ENCODE results near the gene SEC22A.

GRCh38 chr3:123167686-123168085 lies 34.1 kb upstream of the SEC22A start:
- TF ChIP-seq, protein P1, sequence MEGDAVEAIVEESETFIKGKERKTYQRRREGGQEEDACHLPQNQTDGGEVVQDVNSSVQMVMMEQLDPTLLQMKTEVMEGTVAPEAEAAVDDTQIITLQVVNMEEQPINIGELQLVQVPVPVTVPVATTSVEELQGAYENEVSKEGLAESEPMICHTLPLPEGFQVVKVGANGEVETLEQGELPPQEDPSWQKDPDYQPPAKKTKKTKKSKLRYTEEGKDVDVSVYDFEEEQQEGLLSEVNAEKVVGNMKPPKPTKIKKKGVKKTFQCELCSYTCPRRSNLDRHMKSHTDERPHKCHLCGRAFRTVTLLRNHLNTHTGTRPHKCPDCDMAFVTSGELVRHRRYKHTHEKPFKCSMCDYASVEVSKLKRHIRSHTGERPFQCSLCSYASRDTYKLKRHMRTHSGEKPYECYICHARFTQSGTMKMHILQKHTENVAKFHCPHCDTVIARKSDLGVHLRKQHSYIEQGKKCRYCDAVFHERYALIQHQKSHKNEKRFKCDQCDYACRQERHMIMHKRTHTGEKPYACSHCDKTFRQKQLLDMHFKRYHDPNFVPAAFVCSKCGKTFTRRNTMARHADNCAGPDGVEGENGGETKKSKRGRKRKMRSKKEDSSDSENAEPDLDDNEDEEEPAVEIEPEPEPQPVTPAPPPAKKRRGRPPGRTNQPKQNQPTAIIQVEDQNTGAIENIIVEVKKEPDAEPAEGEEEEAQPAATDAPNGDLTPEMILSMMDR (IDR thresholded peaks at IDR 0.05) = no peak
- TF ChIP-seq EZH2 (IDR thresholded peaks at IDR 0.05; ENCODE audit: borderline replicate concordance, insufficient read depth, low read depth, low read length, poor library complexity, severe bottlenecking) = no peak

Data from B cell (primary cell).